Bone marrow (tissue), 2 donors: ENCODE data around the gene TCF19.

ENCODE experiments used
- DNase-seq, 2 donors: peaks; one replicate each; lab custom pipeline; 2025; lab: John Stamatoyannopoulos, UW

The TCF19 gene

GRCh38 chr6:31209137-31209536 is 50.7 kb downstream of the TCF19 start:
- no peak for DNase-seq

- DNase-seq = no peak
These were observed 51.7 kb downstream of the TCF19 start for GRCh38 chr6:31210123-31210522.

DNA sequence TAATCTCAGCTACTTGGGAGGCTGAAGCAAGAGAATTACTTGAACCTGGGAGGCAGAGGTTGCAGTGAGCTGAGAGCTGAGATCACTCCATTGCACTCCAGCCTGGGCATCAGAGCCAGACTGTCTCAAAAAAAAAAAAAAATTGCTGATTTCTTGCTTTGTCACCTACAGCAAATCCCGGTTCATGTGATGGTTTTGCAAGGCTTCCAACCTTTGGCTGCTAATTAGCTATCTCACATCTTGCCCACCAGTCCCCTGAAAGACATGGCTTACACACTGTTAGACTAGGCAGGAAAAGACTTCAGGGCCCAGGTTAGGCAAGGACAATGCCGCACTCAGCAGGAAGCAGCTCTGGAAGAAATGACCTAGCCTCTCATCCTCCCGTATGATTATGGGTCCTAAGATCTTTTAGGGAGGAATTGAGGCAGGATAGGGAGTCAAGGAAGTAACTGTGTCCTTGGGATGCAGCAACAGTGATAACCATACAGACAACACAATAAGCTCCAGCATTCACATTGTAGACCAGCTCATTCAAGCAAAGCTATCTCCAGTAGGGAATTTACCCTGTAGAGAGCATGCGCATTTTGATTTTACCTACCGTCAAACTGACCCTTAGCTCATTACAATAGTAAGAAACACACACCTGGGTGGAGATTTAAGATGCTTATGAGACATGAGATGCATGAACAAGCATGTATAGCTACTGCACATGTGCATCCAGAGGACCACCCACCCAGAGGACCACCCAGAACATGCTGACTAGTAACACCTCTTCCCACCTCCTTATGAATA is 52.5 kb downstream of the TCF19 start:
- no peak for DNase-seq
